ENCODE measurements around the gene GNLY.

GNLY gene

DNA sequence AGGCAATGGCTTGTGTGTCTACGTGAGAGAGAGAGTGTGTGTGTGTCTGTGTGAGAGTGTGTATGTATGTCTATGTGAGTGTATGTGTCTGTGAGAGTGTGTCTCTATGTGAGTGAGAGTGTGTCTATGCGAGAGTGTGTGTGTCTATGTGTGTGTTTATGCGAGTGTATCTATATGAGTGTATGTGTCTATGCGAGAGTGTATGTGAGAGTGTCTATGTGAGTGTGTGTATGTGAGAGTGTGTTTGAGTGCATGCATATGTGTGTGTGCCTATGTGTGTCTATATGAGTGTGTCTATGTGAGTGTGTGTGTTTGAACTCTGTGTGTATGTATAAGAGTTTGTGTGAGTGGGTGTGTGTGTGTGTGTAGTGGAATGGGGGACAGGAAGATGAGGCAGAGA is 9.8 kb upstream of the GNLY start:
- TF ChIP-seq, protein P1, sequence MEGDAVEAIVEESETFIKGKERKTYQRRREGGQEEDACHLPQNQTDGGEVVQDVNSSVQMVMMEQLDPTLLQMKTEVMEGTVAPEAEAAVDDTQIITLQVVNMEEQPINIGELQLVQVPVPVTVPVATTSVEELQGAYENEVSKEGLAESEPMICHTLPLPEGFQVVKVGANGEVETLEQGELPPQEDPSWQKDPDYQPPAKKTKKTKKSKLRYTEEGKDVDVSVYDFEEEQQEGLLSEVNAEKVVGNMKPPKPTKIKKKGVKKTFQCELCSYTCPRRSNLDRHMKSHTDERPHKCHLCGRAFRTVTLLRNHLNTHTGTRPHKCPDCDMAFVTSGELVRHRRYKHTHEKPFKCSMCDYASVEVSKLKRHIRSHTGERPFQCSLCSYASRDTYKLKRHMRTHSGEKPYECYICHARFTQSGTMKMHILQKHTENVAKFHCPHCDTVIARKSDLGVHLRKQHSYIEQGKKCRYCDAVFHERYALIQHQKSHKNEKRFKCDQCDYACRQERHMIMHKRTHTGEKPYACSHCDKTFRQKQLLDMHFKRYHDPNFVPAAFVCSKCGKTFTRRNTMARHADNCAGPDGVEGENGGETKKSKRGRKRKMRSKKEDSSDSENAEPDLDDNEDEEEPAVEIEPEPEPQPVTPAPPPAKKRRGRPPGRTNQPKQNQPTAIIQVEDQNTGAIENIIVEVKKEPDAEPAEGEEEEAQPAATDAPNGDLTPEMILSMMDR (IDR thresholded peaks at IDR 0.05; ENCODE audit: insufficient read depth, low read depth, low read length, missing control alignments): no peak
- H3K4me3 ChIP-seq (ENCODE audit: low read depth, low read length): no peak overlapping the region
- DNase-seq (ENCODE audit: low read depth): no peak

DNA sequence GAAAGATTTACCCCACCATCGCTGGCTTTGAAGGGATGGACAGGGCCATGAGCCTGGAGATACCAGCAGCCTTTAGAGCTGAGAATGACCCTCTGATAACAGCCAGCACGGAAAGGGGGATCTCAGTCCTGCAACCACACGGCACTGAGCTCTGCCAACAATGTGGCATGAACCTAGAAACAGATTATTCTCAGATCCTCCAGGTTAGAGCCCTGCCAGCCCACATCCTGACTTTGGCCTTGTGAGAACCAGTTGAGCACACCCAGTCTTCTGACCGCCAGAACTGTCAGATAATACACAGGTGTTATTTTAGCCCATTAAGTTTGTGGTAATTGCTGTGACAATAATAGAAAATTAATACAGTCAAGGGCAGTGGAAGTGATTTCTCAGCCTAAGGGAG is 9.4 kb upstream of the GNLY start:
- TF ChIP-seq, protein P1 (IDR thresholded peaks at IDR 0.05; ENCODE audit: insufficient read depth, low read depth, low read length, missing control alignments): no peak
- peak; percentile 71 for DNase-seq (ENCODE audit: low read depth)
- H3K4me3 ChIP-seq (ENCODE audit: low read depth, low read length): no peak overlapping the region

DNA sequence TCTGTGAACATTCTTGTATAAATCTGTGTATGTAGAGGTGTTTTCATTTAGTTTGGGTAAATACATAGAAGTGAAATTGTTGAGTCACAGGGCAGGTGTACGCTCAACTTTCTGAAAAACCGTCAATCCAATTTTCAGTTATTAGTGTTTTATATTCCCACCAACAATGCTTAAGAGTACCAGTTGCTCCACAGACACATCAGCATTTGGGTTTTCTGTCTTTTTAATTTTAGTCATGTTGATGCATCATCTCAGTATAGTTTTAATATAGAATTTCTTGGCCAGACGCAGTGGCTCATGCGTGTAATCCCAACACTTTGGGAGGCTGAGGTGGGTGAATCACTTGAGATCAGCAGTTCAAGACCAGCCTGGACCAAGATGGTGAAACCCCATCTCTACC is 3.2 kb upstream of the GNLY start:
- H3K4me3 ChIP-seq (ENCODE audit: low read depth, low read length): no peak overlapping the region
- DNase-seq (ENCODE audit: low read depth): no peak
- TF ChIP-seq, protein P1 (IDR thresholded peaks at IDR 0.05; ENCODE audit: insufficient read depth, low read depth, low read length, missing control alignments): no peak

DNA sequence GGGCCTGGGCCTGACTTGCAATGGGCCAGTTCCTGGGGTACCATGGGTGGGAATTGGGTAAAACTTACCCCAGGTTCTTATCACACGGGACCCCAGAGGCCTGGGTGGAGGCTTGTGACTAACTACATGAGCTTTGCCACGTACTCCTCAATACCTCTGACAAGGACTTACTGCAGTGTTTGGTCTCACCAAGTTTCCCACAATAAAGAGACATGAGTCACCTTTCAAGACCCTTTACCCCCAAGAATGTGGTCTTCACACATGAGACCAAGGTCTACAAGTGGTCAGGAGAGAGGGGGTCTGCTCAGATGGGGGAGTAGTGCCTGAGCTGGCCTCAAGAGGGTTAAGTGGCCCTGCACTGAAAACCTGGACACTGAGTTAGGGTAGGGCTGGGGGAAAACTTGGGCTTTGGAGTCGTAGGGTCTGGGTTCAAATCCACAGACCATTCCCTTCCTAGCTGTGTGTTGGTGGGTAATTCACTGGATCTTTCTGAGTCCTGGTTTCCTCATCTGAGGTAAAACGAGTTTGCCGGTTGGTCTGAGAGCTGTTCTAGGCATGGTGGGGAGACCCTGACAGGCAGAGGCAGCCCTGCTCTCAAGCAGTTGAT is 2.0 kb upstream of the GNLY start:
- DNase-seq (ENCODE audit: low read depth): no peak
- no peak overlapping the region for H3K4me3 ChIP-seq (ENCODE audit: low read depth, low read length)
- TF ChIP-seq, protein P1 (IDR thresholded peaks at IDR 0.05; ENCODE audit: insufficient read depth, low read depth, low read length, missing control alignments): no peak

DNA sequence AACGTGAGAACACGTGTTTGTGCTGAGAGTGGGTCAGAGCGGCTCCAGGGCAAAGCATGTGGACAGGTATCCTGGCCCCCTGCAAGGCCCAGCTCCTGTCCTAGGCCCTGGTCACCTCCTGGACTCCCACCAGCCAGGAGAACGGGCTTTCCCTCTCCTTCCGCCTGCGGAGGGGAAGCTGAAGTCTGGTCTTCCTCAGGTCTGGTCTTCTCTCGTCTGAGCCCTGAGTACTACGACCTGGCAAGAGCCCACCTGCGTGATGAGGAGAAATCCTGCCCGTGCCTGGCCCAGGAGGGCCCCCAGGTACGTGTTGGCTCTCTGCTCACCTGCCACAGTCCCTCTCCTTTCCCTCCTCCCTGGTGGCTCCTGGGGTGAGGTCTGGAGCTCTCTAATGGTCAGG is 963 bp downstream of the GNLY start:
- TF ChIP-seq, protein P1 (IDR thresholded peaks at IDR 0.05; ENCODE audit: insufficient read depth, low read depth, low read length, missing control alignments): no peak
- no peak for DNase-seq (ENCODE audit: low read depth)
- H3K4me3 ChIP-seq (ENCODE audit: low read depth, low read length): no peak overlapping the region

DNA sequence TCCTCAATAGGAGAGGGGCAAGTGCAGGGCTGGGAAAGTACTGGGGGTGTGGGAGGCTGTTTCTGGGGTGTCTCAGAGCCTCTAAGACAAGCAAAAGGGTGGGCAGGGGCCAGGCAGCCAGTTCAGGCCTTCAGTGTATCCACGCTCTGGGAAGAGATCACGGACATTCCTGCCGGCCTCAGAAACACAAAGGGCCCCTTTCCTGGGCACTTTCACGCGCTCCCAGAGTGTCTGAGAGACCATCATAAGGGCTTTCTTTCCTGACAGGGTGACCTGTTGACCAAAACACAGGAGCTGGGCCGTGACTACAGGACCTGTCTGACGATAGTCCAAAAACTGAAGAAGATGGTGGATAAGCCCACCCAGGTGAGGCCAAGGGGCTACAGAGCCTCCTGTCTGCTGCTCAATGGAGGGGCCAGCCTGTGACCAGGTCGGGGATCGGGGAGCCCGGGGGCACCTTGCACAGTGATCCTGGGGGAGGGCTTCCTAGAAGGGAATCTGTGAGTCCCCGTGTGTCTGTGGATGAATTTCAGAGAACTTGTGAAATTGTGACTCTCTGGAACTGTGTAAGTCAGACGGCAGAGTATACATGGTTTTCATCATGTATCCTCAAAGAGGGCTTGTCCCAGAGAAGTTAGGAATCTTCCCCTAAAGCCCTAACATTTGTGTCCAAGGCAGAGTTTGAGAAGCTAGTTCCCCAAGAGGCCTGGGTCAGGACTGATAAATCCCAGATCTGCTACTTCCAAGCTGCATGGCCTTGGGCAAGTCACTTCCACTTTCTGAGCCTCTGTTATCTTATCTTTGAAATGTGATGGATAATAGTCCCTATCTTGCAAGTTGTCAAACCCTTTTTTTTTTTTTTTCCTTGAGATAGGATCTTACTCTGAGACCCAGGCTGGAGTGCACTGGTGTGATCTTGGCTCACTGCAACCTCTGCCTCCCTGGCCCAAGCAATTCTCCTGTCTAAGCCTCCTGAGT is 1.8 kb downstream of the GNLY start:
- DNase-seq (ENCODE audit: low read depth): no peak
- no peak overlapping the region for H3K4me3 ChIP-seq (ENCODE audit: low read depth, low read length)
- TF ChIP-seq, protein P1 (IDR thresholded peaks at IDR 0.05; ENCODE audit: insufficient read depth, low read depth, low read length, missing control alignments): no peak
